Right ventricle myocardium superior (tissue), 1 donor: ENCODE measurements around the gene TRIM31. TPM values are rescaled to one million over a fixed set of nuclear protein-coding genes. Genes with fewer than 3 reads are reported as not detected.
"Not testable (repeated sequence)": the region's sequence is repeated elsewhere in the genome, so short reads cannot be mapped to it uniquely, and the experiment has no call there.

ENCODE experiments used
- ATAC-seq: fragments of 200-7000 bp; cut with Tn5 transposase; one replicate; pipeline ENCODE4 v1.9.1; 2020; ENCODE audit warnings: mild to moderate bottlenecking; ENCODE audit not compliant: poor library complexity
- DNase-seq: peaks from one replicate; pipeline ENCODE4 v3.0.0-alpha.2; 2020
- intact Hi-C: fragments of 100-400 bp; cut with DNase I; formaldehyde crosslinking; loops from one replicate; pipeline ENCODE4 v1.11.2; 2022
- total RNA-seq: library from RNA; stranded (reverse); fragmentation: NEBNext Ultra II Directional; extraction: Animal tissue kit (Norgen Biotek cat#: 25700); gene quantifications from one replicate; pipeline ENCODE4 v1.2.1, GENCODE V29; 2021
- donor health status: DM: no; HTN: yes; CAD: no; lungs with severe emphysema.

TRIM31 gene
- total RNA-seq, 1 donor from 2014 or later, result not detected

DNA sequence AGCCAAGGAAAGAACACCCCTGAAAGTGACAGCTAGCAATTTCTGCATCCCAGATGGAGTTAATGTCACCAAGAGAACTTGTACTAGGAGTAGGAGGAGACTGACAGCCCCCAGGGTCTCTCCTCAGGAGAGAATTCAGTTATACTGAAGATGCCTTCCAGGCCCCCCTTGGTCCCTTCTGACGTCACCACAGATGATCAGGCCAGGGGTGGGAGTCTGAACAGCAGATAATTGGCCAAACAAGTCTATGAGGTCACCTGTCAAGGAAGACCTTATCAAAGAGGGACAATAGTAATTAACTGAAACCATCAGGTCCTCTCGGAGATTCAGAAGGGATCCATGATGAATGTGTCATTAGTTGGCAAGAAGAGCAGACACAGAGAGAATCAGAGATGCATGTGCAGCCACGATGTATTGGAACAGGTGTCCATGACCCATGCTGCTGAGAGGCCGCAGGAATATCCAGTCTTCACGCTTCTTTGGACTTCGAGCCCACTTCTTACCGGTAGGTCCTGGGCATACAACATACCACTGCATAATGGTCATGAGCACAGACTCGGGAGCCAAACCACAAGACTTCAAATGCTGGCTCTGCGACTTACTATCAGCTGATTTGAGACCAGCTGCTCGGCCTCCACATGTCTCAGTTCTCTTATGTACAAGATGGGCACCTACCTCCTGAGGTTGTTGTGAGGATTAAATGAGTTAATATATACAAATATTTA is 37.9 kb upstream of the TRIM31 start:
- intact Hi-C loops, result no loop called here
- ATAC-seq (no peak), DNase-seq (no peak)

DNA sequence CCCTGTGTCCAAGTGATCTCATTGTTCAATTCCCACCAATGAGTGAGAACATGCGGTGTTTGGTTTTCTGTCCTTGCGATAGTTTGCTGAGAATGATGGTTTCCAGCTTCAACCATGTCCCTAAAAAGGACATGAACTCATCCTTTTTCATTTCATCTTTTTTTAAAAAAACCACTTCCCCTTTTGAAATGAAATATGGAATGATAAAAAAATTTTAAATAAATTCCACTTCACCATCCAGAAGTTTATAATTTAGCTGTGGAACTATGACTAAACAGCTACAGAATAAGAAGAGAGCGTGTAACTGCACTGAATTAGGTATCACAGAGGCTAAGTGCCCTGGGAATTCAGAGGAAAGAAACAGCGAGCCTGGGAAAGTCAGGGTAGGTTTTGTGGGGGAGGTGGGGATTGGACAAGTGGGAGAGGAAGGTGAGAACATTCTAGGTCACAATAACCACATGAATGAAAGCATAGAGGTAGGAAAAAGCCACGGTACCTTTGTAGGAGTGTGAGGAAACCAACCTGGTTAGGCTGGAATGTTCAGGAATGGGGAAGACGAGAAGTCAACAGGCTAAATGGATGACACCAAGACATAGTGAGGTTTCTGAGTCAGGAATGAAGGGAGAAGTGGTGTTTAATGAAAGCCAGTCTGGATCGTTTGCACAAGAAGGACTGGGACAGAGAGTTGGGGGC is 37.1 kb upstream of the TRIM31 start:
- DNase-seq, result no peak
- intact Hi-C loops, result no loop called here
- ATAC-seq, result no peak

DNA sequence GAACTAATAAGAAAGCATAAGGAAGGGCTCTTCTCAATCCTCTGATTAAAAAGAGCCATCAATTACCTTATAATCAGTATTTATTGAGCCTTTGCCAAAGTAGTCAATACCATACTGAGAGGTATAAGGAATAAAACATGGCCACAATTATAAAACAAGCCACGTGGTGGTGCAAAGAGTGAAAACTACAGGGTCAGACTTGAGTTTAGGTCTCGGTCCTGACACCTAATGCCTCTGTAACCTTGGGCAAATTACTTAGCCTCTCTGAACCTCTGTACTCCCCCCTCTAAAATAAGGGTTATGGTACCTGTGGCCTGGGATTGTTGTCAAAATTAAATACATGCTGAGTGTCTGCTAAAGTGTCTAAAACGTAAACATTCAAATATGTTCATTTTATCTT is 36.3 kb upstream of the TRIM31 start:
- intact Hi-C loops, result no loop called here
- DNase-seq (no peak), ATAC-seq (no peak)

DNA sequence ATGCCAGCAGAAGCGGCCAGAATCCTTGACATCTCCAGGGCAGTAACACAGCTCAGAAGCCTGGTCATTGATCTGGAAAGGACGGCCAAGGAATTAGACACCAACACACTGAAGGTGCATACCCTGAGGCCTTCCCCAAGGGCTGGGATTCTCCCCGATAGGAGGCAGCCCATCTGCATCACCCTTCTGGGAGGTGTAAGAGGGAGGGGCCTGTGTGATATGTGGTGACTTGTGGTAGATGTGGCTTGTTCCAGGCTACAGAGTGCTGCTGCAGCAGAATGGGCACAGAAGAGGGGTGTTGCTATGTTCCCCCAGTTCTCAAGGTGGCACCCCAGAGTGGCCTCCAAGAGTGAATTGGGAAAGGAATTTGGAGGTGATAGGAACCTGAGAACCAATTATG is 34.2 kb upstream of the TRIM31 start:
- ATAC-seq (no peak), DNase-seq (no peak)
- intact Hi-C loops, result no loop called here

DNA sequence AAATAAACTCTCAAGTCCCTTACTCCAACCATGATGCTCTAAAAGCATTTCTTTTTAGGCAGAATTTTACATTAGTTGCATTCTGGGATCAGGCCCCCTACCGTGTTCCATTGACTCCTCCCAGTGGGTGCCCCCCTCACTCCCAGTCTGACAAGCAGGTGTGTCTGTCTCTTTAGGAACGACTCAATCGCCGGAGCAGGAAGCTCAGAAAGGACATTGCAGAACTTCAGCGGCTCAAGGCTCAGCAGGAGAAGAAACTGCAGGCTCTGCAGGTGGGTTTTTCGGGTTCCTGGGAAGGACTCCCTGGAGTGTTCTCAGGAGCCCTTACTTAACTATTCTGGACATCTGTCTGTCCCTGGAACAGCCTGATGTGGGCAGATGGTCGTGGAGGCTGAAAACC is 32.9 kb upstream of the TRIM31 start:
- intact Hi-C loops, result no loop called here
- ATAC-seq, result no peak
- DNase-seq, result no peak

DNA sequence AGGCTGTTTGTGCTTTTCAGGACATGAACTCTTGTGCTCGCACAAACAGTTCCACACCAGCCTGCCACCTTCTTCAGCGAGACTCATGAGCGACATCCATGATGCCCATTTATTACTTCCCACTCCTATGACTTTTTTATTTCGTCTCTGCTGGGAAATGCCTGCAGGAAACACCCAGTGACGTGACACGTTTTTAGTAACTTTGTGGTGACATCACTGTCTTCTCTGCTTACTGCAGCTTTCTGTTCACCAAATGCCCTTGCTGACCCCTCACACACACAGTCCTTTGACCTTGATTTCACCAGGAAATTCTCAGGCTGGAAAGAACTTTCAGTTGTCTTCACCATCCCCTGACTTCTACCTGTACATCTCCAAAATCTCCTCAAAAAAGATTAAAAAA is 31.9 kb upstream of the TRIM31 start:
- intact Hi-C loops, result no loop called here
- no peak for DNase-seq
- ATAC-seq, result no peak

GRCh38 chr6:30143780-30144179 is 30.9 kb upstream of the TRIM31 start:
- intact Hi-C loops, result no loop called here
- DNase-seq (no peak), ATAC-seq (no peak)

- no peak for DNase-seq
- ATAC-seq, result no peak
- intact Hi-C loops, result no loop called here
Observed at GRCh38 chr6:30142665-30143064, 29.8 kb upstream of the TRIM31 start.

- DNase-seq, intact Hi-C loops, ATAC-seq: not testable (repeated sequence)
Observed at GRCh38 chr6:30140240-30140639, 27.4 kb upstream of the TRIM31 start.

DNA sequence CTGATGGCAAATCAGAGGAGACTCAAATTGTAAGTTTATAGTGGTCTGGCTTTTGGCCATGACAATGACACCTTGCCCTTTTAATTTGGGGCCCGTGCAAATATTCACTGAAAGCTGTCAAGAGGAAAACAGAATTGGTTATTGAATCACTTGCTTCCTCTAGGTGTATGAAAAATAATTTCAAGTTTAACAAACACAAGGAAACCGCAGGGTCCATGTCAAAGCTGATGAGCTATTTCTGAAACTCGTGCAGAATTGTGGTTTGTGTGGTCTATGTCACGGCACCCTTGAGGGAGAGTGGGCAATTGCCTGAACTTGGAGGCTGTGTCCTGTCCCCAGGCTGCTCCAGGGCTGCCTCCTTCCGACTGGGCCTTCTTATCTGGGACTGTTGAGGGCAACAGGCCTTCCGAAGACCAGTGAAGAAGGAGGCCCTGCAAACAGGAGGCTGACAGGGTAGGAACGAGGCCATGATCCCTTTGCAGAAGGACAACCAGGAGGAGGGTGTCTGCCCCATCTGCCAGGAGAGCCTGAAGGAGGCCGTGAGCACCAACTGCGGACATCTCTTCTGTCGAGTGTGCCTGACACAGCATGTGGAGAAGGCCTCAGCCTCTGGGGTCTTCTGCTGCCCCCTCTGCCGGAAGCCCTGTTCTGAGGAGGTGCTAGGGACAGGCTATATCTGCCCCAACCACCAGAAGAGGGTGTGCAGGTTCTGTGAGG is 23.8 kb upstream of the TRIM31 start:
- intact Hi-C loops, result loop anchor here (10.0 kb wide), 1 partner anchor 282 kb away; no protein-coding TSS in a partner anchor
- no peak for ATAC-seq

DNA sequence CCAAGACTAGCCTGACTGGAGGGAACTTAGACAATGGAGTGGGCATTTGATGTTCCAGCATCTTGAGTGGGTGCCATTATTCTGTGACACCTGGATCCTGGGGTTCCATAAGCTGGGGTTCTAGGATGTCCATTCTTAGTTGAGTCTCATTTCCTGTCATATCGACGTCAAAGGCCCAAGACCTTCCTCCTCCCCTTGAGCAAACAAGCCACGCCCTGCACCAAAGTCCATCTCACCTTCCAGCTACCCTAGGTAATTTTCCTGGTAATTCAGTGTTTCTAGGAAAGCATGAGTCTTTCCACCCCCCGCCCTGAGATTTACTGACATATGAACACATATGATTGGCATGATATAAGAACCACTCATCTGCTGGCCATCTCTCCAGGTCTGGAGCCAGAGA is 22.9 kb upstream of the TRIM31 start, which contains the start of gene TRIM40:
Gene TRIM40, plus strand, starts transcription at position 384 of the 400 bp plus-strand sequence. CDS start 897 bp downstream, outside the sequence.
- intact Hi-C loops, result loop anchor here (10.0 kb wide), 1 partner anchor 281 kb away; no protein-coding TSS in a partner anchor

More for the DNA sequence above, 23.8 kb upstream of the TRIM31 start:
- DNase-seq, result no peak

GRCh38 chr6:30135147-30135546 is 22.3 kb upstream of the TRIM31 start:
- intact Hi-C loops, result loop anchor here (10.0 kb wide), 1 partner anchor 280 kb away; no protein-coding TSS in a partner anchor
- no peak for ATAC-seq
- DNase-seq, result no peak

More for the DNA sequence above, 22.9 kb upstream of the TRIM31 start, which contains the start of gene TRIM40:
- DNase-seq (no peak), ATAC-seq (no peak)

- ATAC-seq, result no peak
- intact Hi-C loops, result loop anchor here (2.0 to 10.0 kb wide), 2 partner anchors 29 to 277 kb away; no protein-coding TSS in a partner anchor
- no peak for DNase-seq
Observed at GRCh38 chr6:30131947-30132497, 19.1 kb upstream of the TRIM31 start.

- intact Hi-C loops, result loop anchor here (2.0 to 10.0 kb wide), 2 partner anchors 28 to 276 kb away; no protein-coding TSS in a partner anchor
- DNase-seq (peak; percentile 41), ATAC-seq (peak; percentile 94)
Observed at GRCh38 chr6:30130887-30131862, 18.3 kb upstream of the TRIM31 start.

DNA sequence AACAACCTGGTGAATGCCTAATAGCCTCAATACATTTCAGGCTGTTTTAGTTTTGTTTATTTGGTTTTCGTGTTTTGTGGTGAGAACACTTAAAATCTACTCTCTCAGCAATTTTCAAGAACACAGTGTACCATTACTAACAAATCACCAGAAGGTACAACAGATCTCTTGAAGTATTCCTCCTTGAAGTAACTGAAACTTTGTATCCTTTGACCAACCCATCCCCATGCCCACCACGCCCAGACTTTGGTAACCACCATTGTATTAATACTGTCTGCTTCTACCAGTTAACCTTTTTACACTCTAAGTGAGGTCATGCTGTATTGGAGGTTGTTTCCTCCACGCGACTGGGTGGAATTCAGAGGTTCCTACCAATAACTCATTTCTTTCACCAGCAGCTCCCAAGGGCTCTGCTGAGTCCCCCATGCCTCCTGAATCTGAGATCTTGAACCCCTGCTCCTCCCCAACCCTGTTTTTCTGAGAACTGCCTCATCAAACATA is 17.3 kb upstream of the TRIM31 start:
- intact Hi-C loops, result loop anchor here (2.0 to 10.0 kb wide), 2 partner anchors 27 to 275 kb away; no protein-coding TSS in a partner anchor
- no peak for DNase-seq
- ATAC-seq, result no peak

DNA sequence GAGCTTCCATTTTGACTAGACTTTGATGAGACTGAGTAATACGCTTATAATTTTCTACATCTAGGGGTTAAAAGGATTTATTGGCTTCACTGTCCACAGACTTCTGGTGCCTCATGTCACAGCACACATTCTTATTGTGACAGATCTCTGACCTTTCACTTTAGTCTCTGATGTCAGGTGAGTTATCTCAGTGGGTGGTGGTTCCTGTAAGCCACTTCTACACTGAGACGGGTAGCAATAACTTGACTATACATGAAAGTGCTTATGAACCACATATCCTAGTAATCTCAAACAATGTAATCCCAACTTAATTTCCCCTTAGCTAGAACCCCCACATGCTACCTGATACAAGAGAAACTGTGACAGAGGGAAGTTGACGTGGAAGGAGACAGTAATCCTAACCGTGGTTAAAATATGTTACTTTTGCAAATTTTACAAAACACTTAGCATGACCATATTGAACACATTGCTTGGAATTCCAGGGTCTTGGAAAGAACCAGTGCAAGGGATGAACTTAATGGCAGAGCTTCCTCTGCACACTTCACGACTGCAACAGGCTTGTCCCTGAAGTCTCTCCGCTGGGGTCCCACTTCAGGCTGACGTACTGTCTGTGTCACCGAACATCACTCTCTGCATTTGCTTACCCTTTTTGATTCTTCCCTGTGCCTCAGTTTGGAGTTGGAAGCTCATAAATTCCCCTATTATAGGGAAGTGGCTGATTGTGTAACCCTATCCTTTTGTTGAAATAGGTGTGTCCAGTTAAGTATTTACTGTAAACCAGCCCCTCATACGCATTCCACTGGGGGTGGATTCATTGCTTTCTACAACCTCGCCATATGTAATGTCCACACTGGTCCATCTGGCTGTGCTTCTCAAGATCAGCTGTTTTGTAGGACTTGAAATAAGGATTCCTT is 16.6 kb upstream of the TRIM31 start:
- intact Hi-C loops, result loop anchor here (2.0 to 10.0 kb wide), 2 partner anchors 27 to 275 kb away; no protein-coding TSS in a partner anchor
- ATAC-seq (no peak), DNase-seq (no peak)
